HUES64 (cell line): ENCODE data around the gene CFAP92.

ENCODE experiments used
- H3K27ac ChIP-seq: 2 replicates; pipeline ENCODE4 v1.7.0; 2013; ENCODE audit warnings: low read depth, low read length, inconsistent platforms
- H3K27me3 ChIP-seq: 2 replicates; pipeline ENCODE4 v1.6.1; 2013; ENCODE audit warnings: mild to moderate bottlenecking, low read length; ENCODE audit not compliant: insufficient read depth
- H3K36me3 ChIP-seq: 2 replicates; pipeline ENCODE4 v1.6.1; 2013; ENCODE audit warnings: mild to moderate bottlenecking, low read length; ENCODE audit not compliant: insufficient read depth
- H3K4me1 ChIP-seq: 2 replicates; pipeline ENCODE4 v1.6.1; 2013; ENCODE audit warnings: mild to moderate bottlenecking, low read length, moderate library complexity; ENCODE audit not compliant: insufficient read depth
- H3K4me3 ChIP-seq: 2 replicates; pipeline ENCODE4 v1.5.1; 2013; ENCODE audit warnings: mild to moderate bottlenecking, low read length, moderate library complexity
- H3K9ac ChIP-seq: 2 replicates; pipeline ENCODE4 v1.6.1; 2013; ENCODE audit warnings: mild to moderate bottlenecking, low read depth, low read length
- H3K9me3 ChIP-seq: 2 replicates; pipeline ENCODE4 v1.6.1; 2013; ENCODE audit warnings: low read depth, low read length; ENCODE audit not compliant: insufficient read depth
- WGBS: fragments of 150-250, 120-280 bp; methylation state at CpG from one replicate; pipeline ENCODE4 v1.1.7; 2013; ENCODE audit warnings: missing lambda C conversion rate; 5-methylcytosine and 5-hydroxymethylcytosine counted together

CFAP92 gene

GRCh38 chr3:128973988-128974564, 19.8 kb downstream of the CFAP92 start:
- no peaks in the 10 kb centered on the region for H3K9me3 ChIP-seq
- H3K4me3 ChIP-seq: no peak overlapping the region
- H3K36me3 ChIP-seq: no peaks in the 10 kb centered on the region
- no peaks in the 10 kb centered on the region for H3K4me1 ChIP-seq
- no peak overlapping the region for H3K9ac ChIP-seq
- 89% methylated on average over 5 of the region's 5 CpGs for WGBS
- H3K27ac ChIP-seq: no peak overlapping the region
- no peaks in the 10 kb centered on the region for H3K27me3 ChIP-seq

DNA sequence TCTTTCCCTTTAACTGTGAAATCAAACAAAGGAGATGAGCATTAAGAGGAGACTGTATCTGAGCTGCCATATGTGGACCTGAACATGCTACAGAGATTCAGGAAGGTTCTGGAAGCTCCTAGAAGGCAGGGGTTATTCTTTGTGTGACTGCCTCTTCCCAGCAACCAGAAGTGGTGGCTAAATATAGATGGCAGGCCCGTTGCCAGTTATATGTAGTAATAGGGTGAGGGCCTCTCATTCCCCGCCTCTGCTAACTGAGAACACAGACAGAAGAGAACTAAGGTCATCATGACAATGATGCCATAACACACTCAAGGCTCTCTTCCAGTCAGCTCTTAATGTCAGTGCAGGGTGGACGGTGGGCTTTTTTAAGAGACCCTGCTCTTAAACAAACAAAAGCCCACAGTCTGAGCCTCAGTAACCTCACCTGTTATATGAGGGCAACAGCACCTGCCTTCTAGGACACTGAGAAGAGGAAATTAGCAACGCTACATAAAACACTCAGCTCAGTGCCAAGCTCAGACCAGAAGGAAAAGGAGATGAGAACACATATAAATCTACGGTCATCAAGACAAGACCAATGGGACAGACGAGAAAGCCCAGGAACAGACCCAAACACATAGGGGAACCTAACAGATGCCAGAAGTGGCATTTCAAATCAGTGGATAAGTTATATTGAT, 22.3 kb downstream of the CFAP92 start:
- no peaks in the 10 kb centered on the region for H3K36me3 ChIP-seq
- no peak overlapping the region for H3K4me3 ChIP-seq
- H3K9me3 ChIP-seq: no peaks in the 10 kb centered on the region
- 95% methylated on average over 6 of the region's 6 CpGs for WGBS
- H3K27ac ChIP-seq: no peak overlapping the region
- H3K27me3 ChIP-seq: no peaks in the 10 kb centered on the region
- no peak overlapping the region for H3K9ac ChIP-seq
- no peaks in the 10 kb centered on the region for H3K4me1 ChIP-seq

DNA sequence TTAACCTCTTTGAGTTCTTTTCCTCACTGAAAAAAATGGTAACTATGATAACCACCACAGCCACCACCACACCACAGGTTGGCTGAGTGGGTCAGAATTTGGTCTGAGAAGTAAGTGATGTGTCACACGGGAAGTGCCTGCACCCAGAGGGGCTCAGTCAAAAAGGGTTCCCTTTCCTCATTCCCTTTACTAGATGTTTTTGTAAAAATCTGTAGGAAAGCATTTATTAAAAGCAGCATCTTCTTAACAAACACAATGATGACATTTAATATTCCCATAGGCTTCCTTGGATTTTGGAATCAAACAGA, 23.2 kb downstream of the CFAP92 start:
- no peaks in the 10 kb centered on the region for H3K27me3 ChIP-seq
- no peak overlapping the region for H3K9ac ChIP-seq
- no peaks in the 10 kb centered on the region for H3K4me1 ChIP-seq
- H3K36me3 ChIP-seq: no peaks in the 10 kb centered on the region
- no peak overlapping the region for H3K27ac ChIP-seq
- 88% methylated on average over 1 of the region's 1 CpG for WGBS
- H3K4me3 ChIP-seq: no peak overlapping the region
- no peaks in the 10 kb centered on the region for H3K9me3 ChIP-seq

- Histone ChIP-seq H3K4me1 (no peaks in the 10 kb centered on the region), H3K27me3 (no peaks in the 10 kb centered on the region), H3K9me3 (no peaks in the 10 kb centered on the region), H3K4me3 (no peak overlapping the region), H3K36me3 (no peaks in the 10 kb centered on the region), H3K9ac (no peak overlapping the region), H3K27ac (no peak overlapping the region)
- 22% methylated on average over 12 of the region's 12 CpGs for WGBS
Observed at GRCh38 chr3:128969993-128970739, 23.7 kb downstream of the CFAP92 start.

DNA sequence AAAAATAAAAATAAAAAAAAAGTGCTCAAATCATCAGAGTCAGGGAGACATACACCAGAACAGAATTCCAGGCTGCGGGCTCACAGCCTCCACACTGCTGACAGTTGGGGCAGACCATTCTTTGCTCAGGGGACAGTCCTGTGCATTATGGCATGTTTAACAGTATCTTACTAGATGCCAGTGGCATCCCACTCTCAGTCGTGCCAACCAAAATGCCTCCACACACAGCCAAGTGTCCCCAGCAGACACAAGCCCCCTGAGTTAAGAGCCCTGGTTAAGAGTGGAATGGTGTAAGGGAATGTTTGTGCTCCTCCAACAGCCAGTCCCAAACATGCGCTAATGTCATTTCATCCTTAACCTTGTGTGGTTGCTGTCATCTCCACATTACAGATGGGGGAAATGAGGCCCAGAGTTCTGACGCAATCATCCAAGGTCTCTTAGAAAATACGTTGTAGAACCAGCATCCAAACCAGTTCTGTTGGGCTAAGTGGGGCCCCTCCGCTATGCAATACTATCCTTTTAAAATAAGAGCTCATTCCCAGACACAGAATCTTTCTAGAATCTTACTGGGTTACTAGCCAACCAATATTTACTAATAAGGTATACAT, 26.0 kb downstream of the CFAP92 start:
- no peaks in the 10 kb centered on the region for H3K9me3 ChIP-seq
- H3K27me3 ChIP-seq: no peaks in the 10 kb centered on the region
- no peaks in the 10 kb centered on the region for H3K36me3 ChIP-seq
- 91% methylated on average over 6 of the region's 6 CpGs for WGBS
- no peak overlapping the region for H3K9ac ChIP-seq
- H3K27ac ChIP-seq: no peak overlapping the region
- H3K4me1 ChIP-seq: no peaks in the 10 kb centered on the region
- H3K4me3 ChIP-seq: no peak overlapping the region

- Histone ChIP-seq H3K27me3 (no peaks in the 10 kb centered on the region), H3K4me3 (no peak overlapping the region), H3K27ac (no peak overlapping the region), H3K4me1 (no peaks in the 10 kb centered on the region), H3K9ac (no peak overlapping the region), H3K9me3 (no peaks in the 10 kb centered on the region), H3K36me3 (no peaks in the 10 kb centered on the region)
- WGBS: 94% methylated on average over 3 of the region's 3 CpGs
Observed at GRCh38 chr3:128965818-128966217, 28.1 kb downstream of the CFAP92 start.

DNA sequence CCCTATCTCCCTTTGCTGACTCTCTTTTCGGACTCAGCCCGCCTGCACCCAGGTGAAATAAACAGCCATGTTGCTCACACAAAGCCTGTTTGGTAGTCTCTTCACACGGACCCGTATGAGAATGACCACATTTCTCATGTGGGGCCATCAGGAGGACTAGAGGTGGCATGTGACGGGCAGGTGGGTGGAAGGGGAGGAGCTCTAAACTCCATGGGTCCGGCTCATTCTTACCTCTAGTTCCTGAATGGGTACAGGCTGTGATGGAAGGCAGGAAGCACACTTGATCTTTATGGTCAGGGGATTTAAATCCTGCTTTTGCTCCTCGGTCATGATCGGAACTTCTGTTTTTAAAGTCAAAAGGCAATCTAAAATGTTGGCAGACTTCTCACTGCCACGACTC, 28.6 kb downstream of the CFAP92 start:
- no peak overlapping the region for H3K4me3 ChIP-seq
- no peaks in the 10 kb centered on the region for H3K36me3 ChIP-seq
- H3K4me1 ChIP-seq: no peaks in the 10 kb centered on the region
- WGBS: 91% methylated on average over 9 of the region's 9 CpGs
- H3K27me3 ChIP-seq: no peaks in the 10 kb centered on the region
- H3K9me3 ChIP-seq: no peaks in the 10 kb centered on the region
- no peak overlapping the region for H3K27ac ChIP-seq
- H3K9ac ChIP-seq: no peak overlapping the region

DNA sequence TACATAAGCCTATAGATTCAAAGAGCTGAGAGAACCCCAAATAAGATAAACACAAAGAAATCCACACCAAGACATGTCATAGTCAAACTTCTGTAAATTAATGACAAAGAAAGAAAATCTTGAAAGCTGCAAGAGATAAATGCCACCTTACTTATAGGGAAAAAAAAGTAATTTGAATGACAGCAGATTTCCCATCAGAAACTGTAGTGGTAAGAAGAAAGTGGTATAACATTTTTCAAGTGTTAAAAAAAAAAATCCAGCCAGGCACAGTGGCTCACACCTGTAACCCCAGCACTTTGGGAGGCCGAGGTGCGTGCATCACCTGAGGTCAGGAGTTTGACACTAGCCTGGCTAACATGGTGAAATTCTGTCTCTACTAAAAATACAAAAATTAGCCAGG, 37.4 kb downstream of the CFAP92 start:
- no peak overlapping the region for H3K9ac ChIP-seq
- no peak overlapping the region for H3K4me3 ChIP-seq
- 94% methylated on average over 2 of the region's 2 CpGs for WGBS
- H3K4me1 ChIP-seq: no peaks in the 10 kb centered on the region
- H3K36me3 ChIP-seq: no peaks in the 10 kb centered on the region
- no peaks in the 10 kb centered on the region for H3K27me3 ChIP-seq
- H3K27ac ChIP-seq: no peak overlapping the region
- H3K9me3 ChIP-seq: peaks cover 16% of the 10 kb centered on the region; the same call in 1 of the 2 replicates

DNA sequence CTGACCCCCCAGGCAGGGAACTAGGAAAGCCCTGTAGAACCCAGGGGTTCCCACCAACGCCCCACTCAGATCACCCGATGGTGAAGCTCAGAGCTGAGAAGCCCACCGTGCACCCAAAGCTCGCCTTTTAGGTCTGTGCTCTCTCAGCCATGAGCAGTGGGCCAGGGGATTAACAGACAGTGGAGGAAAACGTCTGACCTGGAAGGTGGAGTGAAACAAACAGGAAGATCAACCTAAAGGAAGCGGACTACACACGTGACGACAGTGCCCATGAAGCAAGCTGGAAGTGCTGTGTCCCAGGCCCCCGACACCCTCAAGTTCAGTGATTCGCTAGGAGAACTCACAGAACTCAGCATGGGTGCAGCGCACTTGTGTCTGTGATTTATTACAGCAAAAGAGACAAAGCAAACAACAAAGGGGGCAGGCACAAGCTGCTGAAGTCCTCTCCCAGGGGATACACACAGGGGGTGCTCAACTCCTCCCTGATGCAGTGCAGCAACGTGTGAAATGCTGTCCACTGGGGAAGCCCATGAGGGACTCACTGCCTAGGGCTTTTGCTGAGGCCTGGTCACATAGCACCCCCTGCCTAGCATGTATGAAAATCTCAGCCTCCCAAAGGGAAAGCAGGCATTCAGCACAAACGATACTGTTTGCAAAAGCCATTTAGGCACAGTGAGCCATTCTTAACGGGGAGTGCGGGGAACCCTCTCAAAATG, 43.5 kb downstream of the CFAP92 start:
- Histone ChIP-seq H3K4me3 (no peak overlapping the region), H3K9ac (no peak overlapping the region), H3K4me1 (no peaks in the 10 kb centered on the region), H3K27ac (no peak overlapping the region), H3K27me3 (no peaks in the 10 kb centered on the region), H3K36me3 (no peaks in the 10 kb centered on the region), H3K9me3 (peaks cover 8% of the 10 kb centered on the region; the same call in 1 of the 2 replicates)
- 77% methylated on average over 15 of the region's 15 CpGs for WGBS

GRCh38 chr3:128949158-128949557, 44.7 kb downstream of the CFAP92 start:
- no peak overlapping the region for H3K27ac ChIP-seq
- no peak overlapping the region for H3K4me3 ChIP-seq
- H3K9ac ChIP-seq: no peak overlapping the region
- WGBS: 92% methylated on average over 3 of the region's 3 CpGs
- peaks cover 8% of the 10 kb centered on the region; the same call in 1 of the 2 replicates for H3K9me3 ChIP-seq
- no peaks in the 10 kb centered on the region for H3K36me3 ChIP-seq
- no peaks in the 10 kb centered on the region for H3K27me3 ChIP-seq
- no peaks in the 10 kb centered on the region for H3K4me1 ChIP-seq

- Histone ChIP-seq H3K27me3 (no peaks in the 10 kb centered on the region), H3K36me3 (no peaks in the 10 kb centered on the region), H3K27ac (no peak overlapping the region), H3K9ac (no peak overlapping the region), H3K9me3 (no peaks in the 10 kb centered on the region), H3K4me3 (no peak overlapping the region), H3K4me1 (no peaks in the 10 kb centered on the region)
- WGBS: 94% methylated on average over 7 of the region's 7 CpGs
Observed at GRCh38 chr3:128946411-128946810, 47.5 kb downstream of the CFAP92 start.
